Aorta (tissue), 5 donors: Measurements from ENCODE around the gene ITGB2. TPM values are rescaled to one million over a fixed set of nuclear protein-coding genes. Genes with fewer than 3 reads are reported as not detected.
A peak's percentile ranks its signal among the peaks of the same experiment; 100 is the strongest.

ENCODE experiments used
- ATAC-seq: fragments of 200-7000 bp; cut with Tn5 transposase; one replicate; pipeline ENCODE4 v1.9.1; 2022; ENCODE audit warnings: moderate library complexity; ENCODE audit not compliant: low FRiP score
- DNase-seq, 2 donors: peaks; one replicate each; pipeline ENCODE4 v3.0.0-alpha.2; 2020
- H3K27ac ChIP-seq, 2 donors: one replicate each; pipeline ENCODE4 v1.5.1; 2013; ENCODE audit warnings: low read length in 2 of 2, mild to moderate bottlenecking in 2 of 2, moderate library complexity in 2 of 2, control low read depth in 1 of 2, inconsistent platforms in 1 of 2, low read depth in 1 of 2
- H3K27me3 ChIP-seq, 2 donors: one replicate each; pipeline ENCODE4 v1.6.1; 2013; ENCODE audit warnings: control low read depth in 1 of 2, low read length in 1 of 2, mild to moderate bottlenecking in 1 of 2, moderate library complexity in 1 of 2; ENCODE audit not compliant: insufficient read depth in 2 of 2, control insufficient read depth in 1 of 2
- H3K36me3 ChIP-seq, 2 donors: one replicate each; pipeline ENCODE4 v1.6.1; 2013; ENCODE audit warnings: control low read depth in 1 of 2, low read length in 1 of 2, mild to moderate bottlenecking in 1 of 2; ENCODE audit not compliant: insufficient read depth in 2 of 2, control insufficient read depth in 1 of 2
- H3K4me1 ChIP-seq, 2 donors: one replicate each; pipeline ENCODE4 v1.6.1; 2013; ENCODE audit warnings: low read length in 2 of 2, control low read depth in 1 of 2, mild to moderate bottlenecking in 1 of 2, moderate library complexity in 1 of 2; ENCODE audit not compliant: insufficient read depth in 2 of 2, control insufficient read depth in 1 of 2
- H3K4me3 ChIP-seq, 2 donors: one replicate each; pipeline ENCODE4 v1.5.1; 2013; ENCODE audit warnings: low read length in 2 of 2, control low read depth in 1 of 2, mild to moderate bottlenecking in 1 of 2
- H3K9me3 ChIP-seq: one replicate; pipeline ENCODE4 v1.6.1; 2013; ENCODE audit warnings: mild to moderate bottlenecking, low read length; ENCODE audit not compliant: control insufficient read depth
- WGBS, 2 donors: extraction: QIAGEN DNeasy Blood & Tissue Kit; methylation state at CpG; one replicate each; pipeline ENCODE4 v1.1.7; 2013; 5-methylcytosine and 5-hydroxymethylcytosine counted together
- intact Hi-C, 2 donors: fragments of 100-400 bp; cut with DNase I; formaldehyde crosslinking; loops; one replicate each; pipeline versions ENCODE4 v1.14.2 to v1.15.0; 2022
- long read RNA-seq, 2 donors: library from polyadenylated mRNA; unstranded; transcript quantifications; one replicate each; pipeline ENCODE4 v2.0.0, GENCODE V29; 2020 to 2021
- polyA plus RNA-seq, 2 donors: library from polyadenylated mRNA; stranded (reverse); fragments of 200-250 nt; gene quantifications; one replicate each; pipeline ENCODE4 v1.2.3, GENCODE V29; 2013
- total RNA-seq, 2 donors: library from RNA; stranded (reverse); fragmentation: NEBNext Ultra II Directional; extraction: Animal tissue kit (Norgen Biotek cat#: 25700); gene quantifications; one replicate each; pipeline ENCODE4 v1.2.1, GENCODE V29; 2021
- donor health status: healthy with polysubstance abuse.
- donor health status: Bipolar disorder and iron deficiency.
- donor health status: DM: no; HTN: no; CAD: no.
- donor health status: DM: no; HTN: no; CAD: no.
- donor health status: DM: yes; HTN: yes; CAD: no.

ITGB2 gene
- total RNA-seq, result 100 to 1,000 TPM in 1 of 2 donors, 10 to 100 TPM in 1; 65.5 to 110 TPM
- polyA plus RNA-seq, result 10 to 100 TPM in 1 of 2 donors, 1 to 10 TPM in 1; 6.7 to 48.5 TPM
- long read RNA-seq, donor 1, transcript ITGB2-209 (7 exons, 2,125 nt), result minor isoform, 5 of 197 reads
- long read RNA-seq, donor 1, transcript ITGB2-201 (16 exons, 2,955 nt), result major isoform, 112 of 197 reads
- long read RNA-seq, donor 1, partial matches to known transcripts, result 52 of 197 reads
- long read RNA-seq, donor 1, other reads (novel, unspliced or antisense), result 20 of 197 reads
- long read RNA-seq, donor 2, transcript ITGB2-201 (16 exons, 2,955 nt), result major isoform, 17 of 58 reads
- long read RNA-seq, donor 2, partial matches to known transcripts, result 29 of 58 reads
- long read RNA-seq, donor 2, other reads (novel, unspliced or antisense), result 9 of 58 reads

DNA sequence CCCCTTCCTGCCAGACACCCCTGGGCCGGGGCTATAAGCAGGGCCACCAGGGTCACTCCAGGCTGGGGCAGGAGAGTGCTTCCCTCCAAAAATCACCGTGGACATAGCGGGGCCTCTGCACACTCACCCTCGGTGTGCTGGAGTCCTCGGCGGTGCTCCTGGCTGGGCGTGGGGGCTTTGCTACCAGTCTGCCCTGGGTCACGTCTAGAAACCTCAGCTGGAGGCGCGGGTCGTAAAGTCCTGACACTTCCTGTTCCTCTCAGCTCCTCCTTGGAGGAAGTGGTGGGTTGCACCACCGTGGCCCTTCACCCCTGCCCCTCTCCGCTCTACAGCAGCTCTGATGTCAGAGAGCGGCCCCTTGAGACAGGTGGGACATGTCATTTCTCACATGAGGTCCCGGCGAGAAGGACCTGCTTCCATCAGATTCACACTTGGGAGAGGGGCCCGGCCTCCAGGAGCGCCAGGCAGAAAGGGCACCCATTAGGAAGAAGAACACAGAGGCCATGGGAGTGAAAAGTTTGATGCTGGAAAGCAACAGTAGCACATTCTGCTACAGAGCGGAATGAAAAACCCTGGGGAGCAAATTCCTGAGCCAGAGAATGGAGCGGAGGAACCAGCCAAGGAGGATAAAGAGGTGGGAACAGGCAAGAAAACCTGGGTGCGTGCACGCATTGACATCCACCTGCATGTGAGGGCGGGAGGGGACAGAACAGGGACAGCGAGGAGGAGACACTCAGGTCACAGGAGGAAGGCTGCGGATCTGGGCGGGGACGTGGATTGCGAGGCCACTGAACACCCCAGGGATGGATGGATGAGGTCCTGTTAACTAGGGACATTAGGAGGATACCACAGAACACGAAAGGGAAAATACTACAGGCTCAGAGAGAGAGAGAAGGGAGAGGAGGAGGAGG lies at the start of gene ITGB2:
Gene ITGB2 (minus strand): TSS at position 206 of the 911 bp plus-strand sequence. CDS start 10,117 bp downstream, outside the sequence.
- no peaks in the 10 kb centered on the region for H3K36me3 ChIP-seq
- intact Hi-C loops, result no loop called here
- peak; percentile 38 for ATAC-seq
- peak in 1 of 2 donors; percentile 81 for DNase-seq
- 72% methylated on average over 29 of the region's 29 CpGs for WGBS, 2 donors
- H3K4me1 ChIP-seq, result no peaks in the 10 kb centered on the region
- H3K4me3 ChIP-seq, result no peak within 1 kb of the TSS
- no peak within 1 kb of the TSS for H3K27ac ChIP-seq
- H3K9me3 ChIP-seq, result no peaks in the 10 kb centered on the region
- no peaks in the 10 kb centered on the region for H3K27me3 ChIP-seq

DNA sequence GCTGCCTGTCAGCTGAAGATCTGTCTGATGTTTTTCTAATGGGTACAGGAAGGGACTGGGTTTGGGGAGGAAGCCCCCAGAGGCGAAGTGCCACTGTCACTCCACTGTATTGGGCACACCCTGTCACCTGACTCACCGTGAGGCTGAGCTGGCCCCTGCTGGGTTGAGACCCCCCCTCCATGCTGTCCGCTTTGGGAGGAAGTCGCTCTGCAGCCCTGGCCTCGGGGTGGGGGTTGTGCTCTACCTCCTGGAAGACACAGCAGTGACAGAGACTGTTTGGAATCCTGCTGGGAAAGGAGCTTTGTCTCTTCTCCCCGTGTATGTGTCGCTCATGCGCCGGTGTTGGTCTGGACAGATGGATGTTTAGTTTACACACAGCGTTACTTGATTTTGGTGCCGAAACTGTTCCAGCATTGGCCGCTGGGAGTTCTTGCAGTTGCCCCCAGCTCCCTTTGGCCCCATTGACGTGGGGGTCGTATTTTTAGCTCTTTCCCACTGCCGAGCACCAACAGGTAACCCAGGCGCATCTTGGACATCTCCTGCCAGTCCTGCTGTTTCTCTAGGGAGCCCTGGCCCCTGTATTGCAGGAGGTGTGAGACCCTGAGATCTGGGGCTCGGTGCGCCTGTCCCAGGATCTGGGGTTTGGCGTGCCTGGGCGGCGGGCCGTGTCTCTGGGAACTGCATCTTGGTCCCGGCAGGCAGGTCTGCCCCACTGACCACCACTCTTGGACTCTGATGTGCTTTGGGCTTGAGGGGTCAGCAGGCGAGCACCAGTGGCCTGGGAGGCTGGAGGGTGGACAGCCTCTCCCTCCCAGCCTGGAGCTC lies 49.4 kb upstream of the ITGB2 start:
- intact Hi-C loops, result no loop called here
- no peaks in the 10 kb centered on the region for H3K27me3 ChIP-seq
- WGBS, 2 donors, result 89 to 90% methylated on average over 24 of the region's 24 CpGs
- no peak overlapping the region for H3K27ac ChIP-seq
- no peaks in the 10 kb centered on the region for H3K4me1 ChIP-seq
- no peaks in the 10 kb centered on the region for H3K9me3 ChIP-seq
- DNase-seq, result no peak
- no peak overlapping the region for H3K4me3 ChIP-seq
- no peak for ATAC-seq
- no peaks in the 10 kb centered on the region for H3K36me3 ChIP-seq

DNA sequence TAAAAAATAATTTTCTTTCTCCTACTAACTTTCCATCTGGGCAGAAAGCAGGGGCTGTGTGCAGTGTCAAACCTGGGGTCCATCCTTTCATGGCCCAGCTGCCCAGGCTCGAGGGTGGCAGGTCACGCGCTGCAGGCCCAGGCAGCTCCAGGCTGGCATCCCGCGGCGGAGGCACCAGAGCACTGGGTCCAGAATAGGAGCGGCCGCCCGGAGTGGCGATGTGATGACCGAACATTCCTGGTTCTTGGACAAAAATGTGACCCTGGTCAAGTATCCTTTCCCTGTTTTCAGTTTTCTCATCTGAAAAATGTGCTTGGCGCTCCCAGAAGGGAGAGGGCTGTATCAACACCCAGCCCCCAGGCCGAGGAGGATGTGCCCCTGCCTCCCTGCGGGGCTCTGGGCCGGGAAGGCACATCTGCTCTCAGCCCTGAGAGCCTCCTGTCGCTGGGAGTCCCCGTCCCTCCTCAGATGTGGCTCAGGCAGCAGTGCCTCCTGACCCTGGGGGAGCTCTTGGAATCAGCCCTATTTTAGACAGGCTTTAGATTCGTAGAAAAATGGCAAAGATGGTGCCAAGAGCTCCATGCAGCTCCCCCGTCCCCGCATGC lies 48.5 kb upstream of the ITGB2 start:
- intact Hi-C loops, result no loop called here
- Histone ChIP-seq H3K9me3 (no peaks in the 10 kb centered on the region), H3K4me1 (no peaks in the 10 kb centered on the region), H3K27me3 (no peaks in the 10 kb centered on the region), H3K36me3 (no peaks in the 10 kb centered on the region), H3K4me3 (no peak overlapping the region), H3K27ac (no peak overlapping the region)
- WGBS, 2 donors, result 71 to 85% methylated on average over 20 of the region's 20 CpGs
- no peak for DNase-seq
- no peak for ATAC-seq

DNA sequence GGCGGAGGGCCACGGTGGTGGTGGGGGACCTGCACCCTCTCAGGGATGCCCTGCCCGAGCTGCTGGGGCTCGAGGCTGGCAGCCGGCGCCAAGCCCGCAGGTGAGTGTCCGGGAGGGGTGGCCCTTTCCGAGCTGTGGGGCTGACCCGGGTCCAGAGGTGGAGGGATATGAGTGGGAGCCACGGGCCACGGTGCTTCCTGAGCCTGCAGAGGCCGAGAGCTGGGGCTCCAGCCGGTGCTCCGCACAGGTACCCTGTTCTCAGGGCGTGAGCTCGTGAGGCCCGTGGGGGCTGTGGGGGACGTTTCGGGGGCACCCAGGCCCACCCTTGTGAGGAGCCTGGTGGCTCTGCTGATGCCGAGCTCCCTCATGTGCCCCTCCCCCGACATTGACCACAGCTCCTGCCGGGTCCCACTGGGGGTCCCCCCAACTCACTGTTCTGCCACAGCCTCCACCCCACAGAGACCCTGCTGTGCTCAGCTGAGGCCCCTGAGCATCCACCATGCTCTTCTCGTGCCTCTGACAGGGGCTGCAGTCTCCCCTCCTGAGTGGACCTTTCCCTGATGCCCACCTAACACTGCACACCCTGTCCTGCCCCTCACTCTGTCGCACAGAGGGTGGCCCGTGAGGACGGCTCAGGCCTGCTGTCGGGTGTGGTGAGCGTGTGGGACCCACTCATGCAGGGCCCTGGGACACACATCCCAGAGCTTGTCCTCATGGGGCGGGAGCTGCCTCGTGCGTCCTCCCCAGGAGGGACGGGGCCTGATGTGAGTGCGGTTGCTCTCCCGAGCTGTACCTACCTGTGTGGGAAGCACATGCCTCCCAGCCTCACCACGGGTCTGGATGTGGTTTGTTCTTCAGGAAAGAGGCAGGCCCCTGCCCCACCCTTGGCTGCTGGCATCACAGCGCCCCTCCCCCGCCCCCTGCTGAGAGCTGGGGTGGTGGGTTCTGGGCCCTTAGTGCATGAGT lies 46.7 kb upstream of the ITGB2 start:
- H3K36me3 ChIP-seq, result no peaks in the 10 kb centered on the region
- no peaks in the 10 kb centered on the region for H3K4me1 ChIP-seq
- no peak overlapping the region for H3K4me3 ChIP-seq
- intact Hi-C loops, result no loop called here
- ATAC-seq (no peak), DNase-seq (no peak)
- 59 to 67% methylated on average over 38 of the region's 38 CpGs for WGBS, 2 donors
- H3K27me3 ChIP-seq, result no peaks in the 10 kb centered on the region
- H3K9me3 ChIP-seq, result no peaks in the 10 kb centered on the region
- peak overlapping the region in 1 of 2 donors; percentile 43 for H3K27ac ChIP-seq

DNA sequence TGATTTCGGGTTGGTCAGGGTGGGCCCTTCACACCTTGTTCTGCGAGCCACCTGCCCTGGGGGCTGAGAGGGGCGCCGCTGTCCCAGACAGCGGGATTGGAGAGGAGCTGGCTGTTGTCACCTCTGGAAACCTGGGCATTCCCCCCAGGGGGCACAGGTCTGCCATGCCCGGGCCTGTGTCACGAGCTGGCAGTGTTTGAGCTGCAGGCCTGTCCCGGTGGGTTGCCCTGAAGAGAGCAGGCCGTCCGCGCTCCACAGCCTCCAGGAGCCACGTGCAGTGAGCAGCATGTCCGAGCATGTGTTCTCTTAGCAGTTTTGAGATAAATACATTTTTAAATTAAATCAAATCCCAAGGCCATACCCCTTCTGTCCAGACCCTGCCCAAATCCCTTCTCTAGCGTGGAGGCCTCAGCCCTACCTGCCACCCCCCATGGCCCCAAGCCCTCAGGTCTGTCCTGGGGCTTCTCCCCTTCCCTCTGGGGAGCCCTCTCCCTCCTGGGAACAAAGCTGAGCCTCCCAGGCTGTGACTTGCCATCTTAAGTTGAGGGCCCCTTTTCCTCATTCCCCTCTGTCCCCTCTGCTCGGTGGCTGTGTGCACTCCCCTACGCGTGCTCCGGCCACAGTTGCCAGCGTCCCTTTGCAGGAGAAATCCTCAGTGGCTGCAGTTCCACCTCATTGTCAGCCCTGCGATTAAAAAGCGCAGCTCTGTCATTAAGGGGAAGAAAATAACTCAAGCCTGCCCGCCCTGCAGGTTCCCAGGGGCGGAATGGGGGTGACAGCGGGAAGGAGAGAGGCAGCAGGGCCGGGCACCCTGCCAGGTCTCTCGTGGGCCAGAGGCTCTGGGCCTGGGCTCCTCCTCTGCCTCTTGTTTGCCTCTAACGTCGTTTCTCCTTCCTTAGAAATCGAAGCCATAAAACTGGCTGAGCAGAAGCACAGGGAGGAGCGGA lies 45.7 kb upstream of the ITGB2 start:
- H3K4me3 ChIP-seq, result no peak overlapping the region
- peak in 1 of 2 donors; percentile 81 for DNase-seq

DNA sequence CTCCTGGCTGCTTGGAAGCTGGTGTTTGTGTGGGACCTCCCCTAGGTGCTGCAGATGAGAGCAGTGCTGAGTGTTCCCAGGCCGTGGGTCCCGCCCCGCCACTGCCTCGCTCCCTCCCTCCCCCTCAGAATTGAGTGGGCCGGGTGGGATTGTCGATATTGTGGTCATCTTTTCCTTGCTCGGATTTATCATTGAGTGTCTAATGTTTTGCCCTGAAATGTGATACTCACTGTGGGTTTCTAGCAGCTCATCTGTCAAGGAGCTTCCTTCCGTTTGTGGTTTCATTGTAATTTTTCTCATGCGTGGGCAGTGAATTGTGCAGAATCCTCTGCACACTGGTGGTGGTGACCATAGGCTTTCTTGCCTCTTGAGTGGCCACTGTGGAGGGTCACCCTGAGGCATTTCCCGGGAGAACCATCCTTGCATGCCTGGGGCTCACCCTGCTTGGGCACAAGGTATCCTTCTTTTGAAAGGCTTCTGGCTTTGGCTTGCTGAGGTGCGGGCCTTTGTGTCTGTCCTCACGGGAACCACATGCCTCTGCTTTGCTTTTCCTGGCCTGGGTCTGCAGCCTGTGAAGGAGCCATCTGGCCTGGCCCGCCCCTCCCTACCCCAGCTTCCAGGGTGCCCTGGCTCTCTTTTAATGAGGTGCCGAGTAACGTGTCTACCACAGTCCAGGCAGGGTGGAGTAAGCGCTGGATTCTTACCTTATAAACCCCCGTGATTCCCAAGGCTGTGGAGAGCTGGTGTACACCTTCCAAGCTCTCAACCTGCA lies 44.7 kb upstream of the ITGB2 start:
- no peaks in the 10 kb centered on the region for H3K9me3 ChIP-seq
- no peaks in the 10 kb centered on the region for H3K27me3 ChIP-seq
- H3K4me1 ChIP-seq, result no peaks in the 10 kb centered on the region
- intact Hi-C loops, result no loop called here
- ATAC-seq (no peak), DNase-seq (no peak)
- no peaks in the 10 kb centered on the region for H3K36me3 ChIP-seq
- H3K4me3 ChIP-seq, result no peak overlapping the region
- 89 to 91% methylated on average over 17 of the region's 17 CpGs for WGBS, 2 donors
- peak overlapping the region in 1 of 2 donors; percentile 6 for H3K27ac ChIP-seq

More for the DNA sequence above, 45.7 kb upstream of the ITGB2 start:
- Histone ChIP-seq H3K36me3 (no peaks in the 10 kb centered on the region), H3K27ac (peak overlapping the region in 1 of 2 donors; percentile 43), H3K4me1 (no peaks in the 10 kb centered on the region), H3K27me3 (no peaks in the 10 kb centered on the region), H3K9me3 (no peaks in the 10 kb centered on the region)
- intact Hi-C loops, result no loop called here
- no peak for ATAC-seq
- WGBS, 2 donors, result 37 to 41% methylated on average over 30 of the region's 30 CpGs
